Measurements from ENCODE around the gene GUCA2A. TPM values are rescaled to one million over a fixed set of nuclear protein-coding genes. Genes with fewer than 3 reads are reported as not detected.

Gene GUCA2A
- total and polyA plus RNA-seq, 2 of the 4 experiments (the other 2 are of a cell fraction), result not detected

GRCh38 chr1:42142894-42143675 lies 21.5 kb downstream of the GUCA2A start:
- Histone ChIP-seq H2AFZ (replicated peaks; ENCODE audit: low read length, poor library complexity) (no peak overlapping the region), H3K14ac (replicated peaks; ENCODE audit: low read depth, low read length) (no peak overlapping the region), H3K9me3 (ENCODE audit: control insufficient read depth, insufficient read depth, low read length) (no peaks in the 10 kb centered on the region), H2BK20ac (ENCODE audit: low read depth, low read length) (no peak overlapping the region), H3K27ac (ENCODE audit: insufficient read depth, low read length) (no peak overlapping the region), H3K9ac (ENCODE audit: low read depth, low read length) (no peak overlapping the region), H3K56ac (ENCODE audit: extremely low read depth, insufficient read depth, low read length) (no peak overlapping the region), H3K23ac (ENCODE audit: low read depth, low read length) (no peak overlapping the region), H3K79me1 (ENCODE audit: low read depth in 1 of 2, low read length in 2 of 2) (no peaks in the 10 kb centered on the region), H4K8ac (ENCODE audit: low read depth in 2 of 2, low read length in 2 of 2) (no peak overlapping the region), H3K27me3 (ENCODE audit: control insufficient read depth, insufficient read depth, low read length) (peaks cover 49% of the 10 kb centered on the region), H2BK5ac (ENCODE audit: low read depth, low read length, poor library complexity, severe bottlenecking) (no peak overlapping the region), H2BK120ac (ENCODE audit: low read depth, low read length) (no peak overlapping the region), H2AK9ac (replicated peaks; ENCODE audit: low read depth, low read length, poor library complexity) (no peak overlapping the region), H4K20me1 (ENCODE audit: insufficient read depth, low read length) (no peaks in the 10 kb centered on the region), H3K9me1 (ENCODE audit: insufficient read depth, low read length) (no peaks in the 10 kb centered on the region; the same call in 1 of the 2 replicates), H3K4me1 (ENCODE audit: control insufficient read depth, insufficient read depth, low read length) (no peaks in the 10 kb centered on the region), H4K91ac (ENCODE audit: insufficient read depth, low read depth, low read length) (no peak overlapping the region), H3K36me3 (ENCODE audit: control insufficient read depth, insufficient read depth, low read length) (no peaks in the 10 kb centered on the region), H4K5ac (ENCODE audit: low read depth, low read length) (no peak overlapping the region), H3K4ac (ENCODE audit: low read depth, low read length) (no peak overlapping the region), H3K4me2 (ENCODE audit: low read depth, low read length) (no peak overlapping the region), H3K4me3 (ENCODE audit: insufficient read depth, low read depth, low read length) (no peak overlapping the region), H2BK15ac (ENCODE audit: low read depth, low read length) (no peak overlapping the region), H3K18ac (ENCODE audit: low read depth, low read length) (no peak overlapping the region), H2AK5ac (ENCODE audit: low read depth, low read length) (no peak overlapping the region)
- intact Hi-C loops (cut with micrococcal nuclease), result loop anchor here (10.0 kb wide), 3 partner anchors 328 to 542 kb away; partner anchors contain the start of genes PPIH and YBX1
- in situ Hi-C loops (cut with MboI; ENCODE audit: low sequenced_read_pairs), result loop anchor here (10.0 kb wide), 1 partner anchor 568 kb away; no protein-coding TSS in a partner anchor
- ATAC-seq (ENCODE audit: low read depth) (no peak), DNase-seq (no peak)
- TF ChIP-seq RFX5 (IDR thresholded peaks at IDR 0.05; ENCODE audit: low read depth, low read length), result no peak
- no peak for TF ChIP-seq FOS (IDR thresholded peaks at IDR 0.05; ENCODE audit: low read depth, low read length)
- no peak for TF ChIP-seq MXI1 (IDR thresholded peaks at IDR 0.05; ENCODE audit: borderline replicate concordance, low read depth, low read length)
- no peak for TF ChIP-seq CHD1 (IDR thresholded peaks at IDR 0.05; ENCODE audit: low read depth, low read length)
- TF ChIP-seq, protein P1, sequence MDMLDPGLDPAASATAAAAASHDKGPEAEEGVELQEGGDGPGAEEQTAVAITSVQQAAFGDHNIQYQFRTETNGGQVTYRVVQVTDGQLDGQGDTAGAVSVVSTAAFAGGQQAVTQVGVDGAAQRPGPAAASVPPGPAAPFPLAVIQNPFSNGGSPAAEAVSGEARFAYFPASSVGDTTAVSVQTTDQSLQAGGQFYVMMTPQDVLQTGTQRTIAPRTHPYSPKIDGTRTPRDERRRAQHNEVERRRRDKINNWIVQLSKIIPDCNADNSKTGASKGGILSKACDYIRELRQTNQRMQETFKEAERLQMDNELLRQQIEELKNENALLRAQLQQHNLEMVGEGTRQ (IDR thresholded peaks at IDR 0.05; ENCODE audit: low read depth, low read length), result no peak
- no peak for TF ChIP-seq RAD21 (IDR thresholded peaks at IDR 0.05; ENCODE audit: low read length)
- TF ChIP-seq, protein P2, sequence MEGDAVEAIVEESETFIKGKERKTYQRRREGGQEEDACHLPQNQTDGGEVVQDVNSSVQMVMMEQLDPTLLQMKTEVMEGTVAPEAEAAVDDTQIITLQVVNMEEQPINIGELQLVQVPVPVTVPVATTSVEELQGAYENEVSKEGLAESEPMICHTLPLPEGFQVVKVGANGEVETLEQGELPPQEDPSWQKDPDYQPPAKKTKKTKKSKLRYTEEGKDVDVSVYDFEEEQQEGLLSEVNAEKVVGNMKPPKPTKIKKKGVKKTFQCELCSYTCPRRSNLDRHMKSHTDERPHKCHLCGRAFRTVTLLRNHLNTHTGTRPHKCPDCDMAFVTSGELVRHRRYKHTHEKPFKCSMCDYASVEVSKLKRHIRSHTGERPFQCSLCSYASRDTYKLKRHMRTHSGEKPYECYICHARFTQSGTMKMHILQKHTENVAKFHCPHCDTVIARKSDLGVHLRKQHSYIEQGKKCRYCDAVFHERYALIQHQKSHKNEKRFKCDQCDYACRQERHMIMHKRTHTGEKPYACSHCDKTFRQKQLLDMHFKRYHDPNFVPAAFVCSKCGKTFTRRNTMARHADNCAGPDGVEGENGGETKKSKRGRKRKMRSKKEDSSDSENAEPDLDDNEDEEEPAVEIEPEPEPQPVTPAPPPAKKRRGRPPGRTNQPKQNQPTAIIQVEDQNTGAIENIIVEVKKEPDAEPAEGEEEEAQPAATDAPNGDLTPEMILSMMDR (conservative IDR thresholded peaks at IDR 0.05; ENCODE audit: low read depth, low read length), result no peak
- no peak for TF ChIP-seq BHLHE40 (IDR thresholded peaks at IDR 0.05; ENCODE audit: low read depth, low read length)
- CTCF ChIA-PET, result interaction anchor here (1.7 kb wide), 1 partner anchor 31 kb away, joined by 5 read pairs; no protein-coding TSS in a partner anchor
- POLR2A ChIA-PET (ENCODE audit: unreplicated experiment), result interaction anchor here (0.6 kb wide), 1 partner anchor 107 kb away, joined by 3 read pairs; no protein-coding TSS in a partner anchor
- WGBS, 2 experiments (ENCODE audit: extremely low coverage in 2 of 2, insufficient read length in 1 of 2), result no CpG with 5 or more reads among the region's 4 CpGs
- no TSS peak for BruUV-seq (replicated peaks)
- dilution Hi-C loops (cut with HindIII; ENCODE audit: low sequenced_read_pairs, unreplicated experiment), result no loop called here

Data from IMR-90 (cell line).